ENCODE results near the gene MS4A18.
"Not testable (repeated sequence)": the region's sequence is repeated elsewhere in the genome, so short reads cannot be mapped to it uniquely, and the experiment has no call there.

Gene MS4A18

GRCh38 chr11:60739114-60739513, 14.6 kb downstream of the MS4A18 start:
- no peak for DNase-seq (ENCODE audit: low read depth, low spot score)

GRCh38 chr11:60740573-60740972, 16.1 kb downstream of the MS4A18 start:
- DNase-seq (ENCODE audit: low read depth, low spot score), result no peak

GRCh38 chr11:60741421-60741820, 16.9 kb downstream of the MS4A18 start:
- no peak for DNase-seq (ENCODE audit: low read depth, low spot score)

GRCh38 chr11:60743058-60743457, 18.5 kb downstream of the MS4A18 start:
- no peak for DNase-seq (ENCODE audit: low read depth, low spot score)

- no peak for DNase-seq (ENCODE audit: low read depth, low spot score)
These were observed 19.6 kb downstream of the MS4A18 start for GRCh38 chr11:60744114-60744513.

- no peak for DNase-seq (ENCODE audit: low read depth, low spot score)
These were observed 22.9 kb downstream of the MS4A18 start for GRCh38 chr11:60747359-60747873.

GRCh38 chr11:60748225-60748624, 23.7 kb downstream of the MS4A18 start:
- DNase-seq (ENCODE audit: low read depth, low spot score), result no peak

- no peak for DNase-seq (ENCODE audit: low read depth, low spot score)
These were observed 24.3 kb downstream of the MS4A18 start for GRCh38 chr11:60748821-60749220.

- no peak for DNase-seq (ENCODE audit: low read depth, low spot score)
These were observed 26.4 kb downstream of the MS4A18 start for GRCh38 chr11:60750911-60751310.

GRCh38 chr11:60753309-60753708, 28.8 kb downstream of the MS4A18 start:
- no peak for DNase-seq (ENCODE audit: low read depth, low spot score)

- DNase-seq (ENCODE audit: low read depth, low spot score), result no peak
These were observed 30.4 kb downstream of the MS4A18 start for GRCh38 chr11:60754887-60755286.

GRCh38 chr11:60756307-60757032, 31.9 kb downstream of the MS4A18 start, which contains the start of gene MS4A15:
Gene MS4A15, plus strand, starts transcription at chr11:60756867. Its CDS starts 6,867 bp downstream, at chr11:60763734.
- no peak for DNase-seq (ENCODE audit: low read depth, low spot score)

GRCh38 chr11:60757231-60757800, 32.8 kb downstream of the MS4A18 start:
- no peak for DNase-seq (ENCODE audit: low read depth, low spot score)

- not testable (repeated sequence) for DNase-seq (ENCODE audit: low read depth, low spot score)
These were observed 34.2 kb downstream of the MS4A18 start for GRCh38 chr11:60758671-60759070.

GRCh38 chr11:60759438-60760225, 35.1 kb downstream of the MS4A18 start:
- not testable (repeated sequence) for DNase-seq (ENCODE audit: low read depth, low spot score)

GRCh38 chr11:60761436-60762190, 37.1 kb downstream of the MS4A18 start:
- DNase-seq (ENCODE audit: low read depth, low spot score), result no peak

GRCh38 chr11:60762851-60763691, 38.6 kb downstream of the MS4A18 start:
- no peak for DNase-seq (ENCODE audit: low read depth, low spot score)

- no peak for DNase-seq (ENCODE audit: low read depth, low spot score)
These were observed 39.3 kb downstream of the MS4A18 start for GRCh38 chr11:60763692-60764369.

- no peak for DNase-seq (ENCODE audit: low read depth, low spot score)
These were observed 40.4 kb downstream of the MS4A18 start for GRCh38 chr11:60764879-60765278.

- no peak for DNase-seq (ENCODE audit: low read depth, low spot score)
These were observed 40.8 kb downstream of the MS4A18 start for GRCh38 chr11:60765355-60765754.

Data from activated CD4-positive, CD25-positive, alpha-beta regulatory T cell treated with anti-CD3 and anti-CD28 coated beads, Interleukin-2, amount 50 U/mL, for 16 hours (primary cell).